Measurements from ENCODE around the gene ENTHD1.

DNA sequence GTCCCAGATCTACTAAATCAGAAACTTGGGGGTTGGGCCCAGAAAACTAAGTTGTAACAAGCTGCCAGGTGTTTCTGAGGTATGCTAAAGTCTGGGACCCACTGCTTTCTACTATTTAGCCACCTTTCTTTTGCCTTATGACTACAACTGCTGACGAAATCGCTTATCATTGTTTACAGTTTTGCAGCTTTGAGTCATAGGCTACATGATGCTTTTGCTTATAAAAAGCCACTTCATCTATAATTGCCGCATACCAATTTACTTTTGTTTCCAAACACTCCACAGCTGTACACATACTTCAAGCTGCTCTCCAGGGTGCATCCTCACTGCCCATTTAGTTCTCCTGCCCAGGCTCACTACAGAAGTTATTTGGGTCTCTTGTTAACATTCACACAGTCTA lies 144.7 kb downstream of the ENTHD1 start:
- TF ChIP-seq CTCF (IDR thresholded peaks at IDR 0.05) (no peak), POLR2A (IDR thresholded peaks at IDR 0.05) (no peak)

All from breast epithelium (tissue), 3 donors.